ENCODE results near the gene KRT36. TPM values are rescaled to one million over a fixed set of nuclear protein-coding genes. Genes with fewer than 3 reads are reported as not detected.

Gene KRT36
- total and polyA plus RNA-seq, 9 donors: 0.50 TPM; not detected in 8

DNA sequence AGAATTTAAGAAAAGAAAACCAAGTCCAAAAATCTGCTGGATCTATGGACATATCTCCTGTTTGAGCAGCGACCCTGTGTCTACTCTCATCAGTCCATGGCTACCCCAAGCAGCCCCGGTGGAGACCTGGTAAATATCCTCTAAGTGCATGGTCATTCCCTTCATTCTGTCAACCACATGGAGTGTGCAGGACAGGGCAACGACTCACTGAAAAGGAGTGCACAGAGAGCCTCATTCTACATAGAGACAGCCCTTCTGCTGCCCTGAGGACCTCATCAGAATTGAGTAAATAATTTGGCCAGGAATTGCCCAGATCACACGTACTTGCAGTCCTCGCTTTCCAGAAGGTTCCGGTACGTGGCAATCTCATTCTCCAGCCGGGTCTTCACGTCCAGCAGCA lies 51.9 kb downstream of the KRT36 start:
- Histone ChIP-seq H3K27me3 (no peaks in the 10 kb centered on the region), H3K9me3 (no peaks in the 10 kb centered on the region), H3K4me1 (ENCODE audit: insufficient read depth) (no peaks in the 10 kb centered on the region), H3K4me3 (no peak overlapping the region), H3K27ac (no peak overlapping the region), H3K36me3 (no peaks in the 10 kb centered on the region)
- no peak for DNase-seq
- 89 to 96% (median 95%) methylated on average over 9 of the region's 9 CpGs for WGBS, 3 donors
- TF ChIP-seq EP300 (IDR thresholded peaks at IDR 0.05): no peak
- TF ChIP-seq CTCF (IDR thresholded peaks at IDR 0.05): no peak
- no peak for TF ChIP-seq POLR2A (IDR thresholded peaks at IDR 0.05)
- intact Hi-C loops (cut with DNase I): no loop called here

DNA sequence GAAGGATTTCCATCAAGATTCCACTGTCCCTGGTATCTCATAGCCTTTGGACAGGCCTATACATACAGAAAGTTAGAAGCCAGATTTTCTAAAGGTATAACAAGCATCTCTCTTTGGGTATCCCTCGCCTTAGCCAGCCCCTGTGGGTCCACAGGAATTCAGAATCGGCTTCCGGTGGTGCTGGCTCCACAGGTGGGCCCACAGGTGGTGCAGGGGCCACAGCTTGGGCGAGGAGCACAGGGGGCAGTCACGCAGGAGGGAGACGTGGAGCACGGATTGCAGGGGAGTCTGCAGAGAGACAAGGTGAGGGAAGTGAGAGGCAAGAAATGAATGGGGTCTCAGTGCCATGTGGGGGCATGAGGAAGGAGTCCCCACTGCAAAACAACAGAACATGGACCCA lies 52.5 kb downstream of the KRT36 start:
- TF ChIP-seq EP300 (IDR thresholded peaks at IDR 0.05): no peak
- Histone ChIP-seq H3K9me3 (no peaks in the 10 kb centered on the region), H3K4me1 (ENCODE audit: insufficient read depth) (no peaks in the 10 kb centered on the region), H3K36me3 (no peaks in the 10 kb centered on the region), H3K27ac (no peak overlapping the region), H3K4me3 (no peak overlapping the region), H3K27me3 (no peaks in the 10 kb centered on the region)
- WGBS, 3 donors: 91 to 94% (median 93%) methylated on average over 7 of the region's 7 CpGs
- DNase-seq: no peak
- intact Hi-C loops (cut with DNase I): no loop called here

Small RNA genes within 50 kb of the gene (microRNA-seq; reads per million reads assigned to microRNA genes)
- gene MIR6510: 0 reads per million in 3 donors

Small RNA genes within 50 kb of the gene (small RNA-seq; reads per million reads assigned to genes)
- not detected for gene RNU2-32P

Other genes starting within 250 kb of the KRT36 start
- gene KRTAP9-4, start 240.2 kb downstream of the KRT36 start, total RNA-seq: not detected
- gene KRTAP9-4, start 240.2 kb downstream of the KRT36 start, polyA plus RNA-seq: not detected
- gene KRTAP9-9, start 234.5 kb downstream of the KRT36 start, total RNA-seq: not detected
- not detected for gene KRTAP9-9, start 234.5 kb downstream of the KRT36 start, polyA plus RNA-seq
- not detected for gene KRTAP9-6, start 224.5 kb downstream of the KRT36 start, total RNA-seq
- gene KRTAP9-6, start 224.5 kb downstream of the KRT36 start, polyA plus RNA-seq: not detected
- gene KRTAP9-7, start 214.2 kb downstream of the KRT36 start, total RNA-seq: not detected
- not detected for gene KRTAP9-7, start 214.2 kb downstream of the KRT36 start, polyA plus RNA-seq
- not detected for gene KRTAP29-1, start 187.1 kb downstream of the KRT36 start, total RNA-seq
- gene KRTAP29-1, start 187.1 kb downstream of the KRT36 start, polyA plus RNA-seq: not detected
- gene KRTAP16-1, start 180.6 kb downstream of the KRT36 start, total RNA-seq: not detected
- not detected for gene KRTAP16-1, start 180.6 kb downstream of the KRT36 start, polyA plus RNA-seq
- gene KRTAP17-1, start 174.2 kb downstream of the KRT36 start, total RNA-seq: not detected
- not detected for gene KRTAP17-1, start 174.2 kb downstream of the KRT36 start, polyA plus RNA-seq
- gene KRT33A, start 139.1 kb downstream of the KRT36 start, total RNA-seq: not detected
- gene KRT33A, start 139.1 kb downstream of the KRT36 start, polyA plus RNA-seq: not detected
- gene KRT33B, start 120.1 kb downstream of the KRT36 start, total RNA-seq: not detected
- gene KRT33B, start 120.1 kb downstream of the KRT36 start, polyA plus RNA-seq: not detected
- gene KRT34, start 107.6 kb downstream of the KRT36 start, total RNA-seq: not detected
- not detected for gene KRT34, start 107.6 kb downstream of the KRT36 start, polyA plus RNA-seq
- not detected for gene KRT31, start 92.3 kb downstream of the KRT36 start, total RNA-seq
- gene KRT31, start 92.3 kb downstream of the KRT36 start, polyA plus RNA-seq: not detected
- gene KRT37, start 65.3 kb downstream of the KRT36 start, total RNA-seq: not detected
- gene KRT37, start 65.3 kb downstream of the KRT36 start, polyA plus RNA-seq: not detected
- not detected for gene KRT38, start 48.9 kb downstream of the KRT36 start, total RNA-seq
- gene KRT38, start 48.9 kb downstream of the KRT36 start, polyA plus RNA-seq: not detected
- gene KRT32, start 22.5 kb downstream of the KRT36 start, total RNA-seq: under 1 TPM in 2 of 7 donors, not detected in 5; 0.18 to 0.20 TPM
- under 1 TPM in 1 of 2 donors, not detected in 1; 0.33 TPM for gene KRT32, start 22.5 kb downstream of the KRT36 start, polyA plus RNA-seq
- not detected for gene KRT35, start 8.8 kb downstream of the KRT36 start, total RNA-seq
- gene KRT35, start 8.8 kb downstream of the KRT36 start, polyA plus RNA-seq: not detected
- 1 to 10 TPM in 3 of 7 donors, under 1 TPM in 2, not detected in 2; 0.32 to 3.7 (median 3.2) TPM for gene KRT13, start 15.7 kb upstream of the KRT36 start, total RNA-seq
- 1 to 10 TPM in 1 of 2 donors, under 1 TPM in 1; 0.16 to 1.1 TPM for gene KRT13, start 15.7 kb upstream of the KRT36 start, polyA plus RNA-seq
- gene KRT15, start 29.0 kb upstream of the KRT36 start, total RNA-seq: 1 to 10 TPM in 1 of 7 donors, under 1 TPM in 5, not detected in 1; 0.17 to 9.4 (median 0.46) TPM
- under 1 TPM; 0.11 to 0.22 TPM for gene KRT15, start 29.0 kb upstream of the KRT36 start, polyA plus RNA-seq
- gene KRT19, start 38.4 kb upstream of the KRT36 start, total RNA-seq: 100 to 1,000 TPM in 4 of 7 donors, 10 to 100 TPM in 3; 68.5 to 653 (median 144) TPM
- 100 to 1,000 TPM in 1 of 2 donors, 10 to 100 TPM in 1; 13.3 to 110 TPM for gene KRT19, start 38.4 kb upstream of the KRT36 start, polyA plus RNA-seq
- not detected for gene KRT9, start 82.1 kb upstream of the KRT36 start, total RNA-seq
- gene KRT9, start 82.1 kb upstream of the KRT36 start, polyA plus RNA-seq: not detected
- gene KRT14, start 97.0 kb upstream of the KRT36 start, total RNA-seq: 1 to 10 TPM in 1 of 7 donors, under 1 TPM in 2, not detected in 4; 0.38 to 1.1 (median 0.75) TPM
- gene KRT14, start 97.0 kb upstream of the KRT36 start, polyA plus RNA-seq: not detected
- gene KRT16, start 122.9 kb upstream of the KRT36 start, total RNA-seq: 1 to 10 TPM in 1 of 7 donors, not detected in 6; 1.0 TPM
- gene KRT16, start 122.9 kb upstream of the KRT36 start, polyA plus RNA-seq: not detected
- gene KRT17, start 134.7 kb upstream of the KRT36 start, total RNA-seq: 10 to 100 TPM in 2 of 7 donors, 1 to 10 TPM in 1, under 1 TPM in 2, not detected in 2; 0.42 to 17.8 (median 2.7) TPM
- gene KRT17, start 134.7 kb upstream of the KRT36 start, polyA plus RNA-seq: under 1 TPM in 1 of 2 donors, not detected in 1; 0.29 TPM
- gene EIF1, start 199.0 kb upstream of the KRT36 start, total RNA-seq: 1,000 to 10,000 TPM in 1 of 7 donors, 100 to 1,000 TPM in 6; 270 to 1,292 (median 813) TPM
- gene EIF1, start 199.0 kb upstream of the KRT36 start, polyA plus RNA-seq: 1,000 to 10,000 TPM in 1 of 2 donors, 100 to 1,000 TPM in 1; 641 to 1,340 TPM
- gene GAST, start 222.4 kb upstream of the KRT36 start, total RNA-seq: not detected
- not detected for gene GAST, start 222.4 kb upstream of the KRT36 start, polyA plus RNA-seq
- 1 to 10 TPM in 2 of 7 donors, under 1 TPM in 5; 0.12 to 1.5 (median 0.56) TPM for gene HAP1, start 244.7 kb upstream of the KRT36 start, total RNA-seq
- under 1 TPM; 0.17 to 0.85 TPM for gene HAP1, start 244.7 kb upstream of the KRT36 start, polyA plus RNA-seq